HG03066 (cell line): ENCODE data around the gene MAGI2.

Source experiments
- ATAC-seq: cut with Tn5 transposase; IDR thresholded peaks from one replicate; pipeline ENCODE4 v1.9.1; 2021; ENCODE audit warnings: low read depth; ENCODE audit not compliant: unreplicated experiment

Gene MAGI2

DNA sequence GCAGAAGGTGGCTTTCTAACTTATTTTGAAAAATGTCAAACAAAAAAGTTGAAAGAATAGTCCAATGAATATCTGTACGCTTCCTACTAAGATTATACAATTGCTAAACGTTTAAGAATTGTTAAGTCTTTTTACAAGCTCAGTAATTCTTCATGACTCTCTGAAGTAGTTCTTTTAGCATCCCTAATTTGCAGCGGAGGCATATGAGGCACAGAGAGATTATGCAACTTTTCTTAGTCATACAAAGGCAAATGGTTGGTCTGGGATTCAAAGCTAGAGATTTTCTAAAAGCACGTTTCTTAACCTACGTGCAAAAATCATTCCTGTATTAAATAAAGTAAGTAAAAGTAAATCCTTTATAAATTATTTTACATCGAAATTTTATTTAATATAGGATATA lies 254.2 kb downstream of the MAGI2 start:
- no peak for ATAC-seq

DNA sequence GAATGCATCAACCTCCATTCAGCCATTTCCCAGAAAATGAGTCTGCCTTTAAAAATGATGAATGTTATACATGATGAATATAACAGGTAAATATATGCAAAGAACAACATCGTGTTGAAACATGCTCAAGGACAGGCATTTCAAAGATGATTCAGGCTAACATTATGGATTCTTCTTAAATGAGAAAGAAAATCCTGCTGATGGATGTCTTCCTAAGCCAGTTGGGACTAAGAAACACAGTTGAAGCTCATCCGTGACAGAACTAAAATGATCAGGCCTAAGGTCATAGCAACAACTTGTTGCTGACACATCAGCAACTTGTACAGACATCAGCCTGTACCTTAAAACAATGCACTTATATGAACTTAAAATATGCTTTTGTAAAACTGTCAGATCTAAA lies 267.9 kb downstream of the MAGI2 start:
- no peak for ATAC-seq

DNA sequence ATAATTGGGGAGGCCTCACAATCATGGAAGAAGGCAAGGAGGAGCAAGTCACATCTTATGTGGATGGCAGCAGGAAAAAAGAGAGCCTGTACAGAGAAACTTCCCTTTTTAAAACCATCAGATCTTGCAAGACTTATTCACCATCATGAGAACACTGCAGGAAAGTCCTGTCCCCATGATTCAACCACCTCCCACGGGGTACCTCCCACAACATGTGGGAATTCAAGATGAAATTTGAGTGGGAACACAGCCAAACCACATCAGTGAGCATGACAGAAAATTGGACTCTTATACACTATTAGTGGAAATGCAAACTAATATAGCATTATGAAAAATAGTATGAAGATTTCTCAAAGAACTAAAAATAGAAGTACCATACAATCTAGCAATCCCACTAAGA lies 271.2 kb downstream of the MAGI2 start:
- ATAC-seq = no peak

DNA sequence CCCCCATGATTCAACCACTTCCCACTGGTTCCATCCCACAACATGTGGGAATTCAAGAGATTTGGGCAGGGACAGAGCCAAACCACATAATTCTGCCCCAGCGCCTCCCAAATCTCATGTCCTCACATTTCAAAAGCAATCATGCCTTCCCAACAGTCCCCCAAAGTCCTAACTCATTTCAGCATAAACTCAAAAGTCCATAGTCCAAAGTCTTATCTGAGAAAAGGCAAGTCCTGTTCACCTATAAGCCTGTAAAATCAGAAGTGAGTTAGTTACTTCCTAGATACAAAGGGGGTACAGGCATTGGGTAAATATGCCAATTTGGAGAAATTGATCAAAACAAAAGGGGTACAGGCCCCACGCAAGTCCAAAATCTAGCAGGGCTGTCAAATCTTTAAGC lies 272.9 kb downstream of the MAGI2 start:
- ATAC-seq = no peak

DNA sequence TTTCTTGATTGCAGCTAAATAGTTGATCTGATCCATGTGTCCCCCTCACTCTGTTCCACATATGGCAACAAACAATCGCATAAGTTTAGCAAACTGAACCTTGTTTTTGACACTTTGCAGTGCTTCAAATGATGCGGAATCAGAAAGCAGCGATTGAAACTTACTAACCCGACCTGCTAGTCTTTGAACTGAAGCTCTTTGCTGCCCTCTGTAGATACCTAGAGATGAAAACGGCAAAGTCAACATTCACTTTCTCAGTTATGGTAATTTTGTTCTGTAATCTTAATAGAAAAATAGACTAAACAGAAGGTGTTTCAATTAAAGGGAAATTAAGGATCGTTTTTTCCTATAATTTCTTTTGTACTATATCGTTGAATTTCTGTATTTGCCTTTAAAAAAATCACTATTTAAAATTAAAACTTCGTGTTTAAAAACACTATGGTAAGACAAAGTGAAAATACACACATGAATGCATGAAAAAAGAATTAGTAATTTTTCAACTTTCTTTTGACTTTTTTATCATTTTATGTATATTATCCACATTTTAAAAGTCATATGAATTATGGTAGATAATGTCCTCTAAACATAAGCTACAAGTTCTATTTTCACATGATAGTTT lies 276.5 kb downstream of the MAGI2 start:
- no peak for ATAC-seq

DNA sequence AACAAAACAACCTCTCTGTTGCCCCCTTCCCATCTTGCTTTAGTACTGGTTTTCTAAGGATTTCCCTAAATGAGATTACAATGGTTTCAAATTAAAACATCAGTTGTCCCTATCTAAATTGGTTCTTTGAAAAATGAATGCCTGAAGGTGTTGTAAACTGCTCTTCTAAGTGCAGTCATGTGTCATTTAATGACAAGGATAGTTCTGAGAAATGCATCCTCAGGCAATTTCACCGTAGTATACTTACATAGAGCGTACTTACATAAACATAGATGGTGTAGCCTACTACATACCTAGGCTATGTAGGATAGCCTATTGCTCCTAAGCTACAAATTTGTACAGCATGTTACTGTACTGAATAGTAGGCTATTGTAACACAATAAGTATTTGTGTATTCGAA lies 278.1 kb downstream of the MAGI2 start:
- ATAC-seq = no peak

DNA sequence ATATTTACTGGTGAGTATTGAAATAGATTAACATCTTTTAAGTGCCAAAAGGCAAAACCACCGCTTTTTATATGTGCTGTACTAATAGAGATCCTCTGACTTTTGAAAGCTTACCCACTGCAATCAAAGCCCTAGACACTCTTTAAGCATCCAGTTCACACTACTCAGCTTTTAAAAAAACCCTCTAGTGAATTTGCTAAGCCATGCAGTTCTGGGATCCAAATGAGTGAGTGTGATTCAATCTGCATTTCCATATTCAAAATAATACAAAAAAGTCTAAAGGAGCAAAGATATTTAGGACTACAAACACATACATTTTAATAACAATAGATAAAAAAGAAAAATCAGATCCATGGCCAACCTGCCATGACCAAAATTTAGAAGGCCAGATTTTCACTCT lies 288.2 kb downstream of the MAGI2 start:
- ATAC-seq = no peak

DNA sequence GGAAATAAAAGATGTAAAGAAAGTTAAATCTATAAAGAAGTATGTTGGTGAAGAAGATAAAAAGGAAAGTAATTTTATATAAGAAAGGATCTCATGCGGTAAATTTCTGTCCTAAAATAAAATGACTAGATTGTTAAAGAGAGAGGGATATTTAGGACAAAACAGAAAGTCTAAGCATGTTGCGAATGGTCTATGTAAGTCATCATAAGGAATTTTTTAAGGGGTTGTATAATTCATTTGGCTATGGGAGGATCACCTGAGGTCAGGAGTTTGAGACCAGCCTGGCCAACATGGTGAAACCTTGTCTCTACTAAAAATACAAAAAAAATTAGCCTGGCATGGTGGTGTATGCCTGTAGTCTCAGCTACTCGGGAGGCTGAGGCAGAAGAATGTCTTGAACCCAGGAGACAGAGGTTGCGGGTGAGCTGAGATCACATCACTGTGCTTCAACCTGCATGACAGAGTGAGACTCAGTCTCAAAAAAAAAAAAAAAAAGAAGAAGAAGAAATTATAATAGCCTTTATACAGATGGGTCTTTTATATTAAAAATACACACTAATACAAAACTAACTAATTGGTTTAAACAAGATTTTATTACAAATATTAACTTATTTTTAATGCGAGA lies 294.3 kb downstream of the MAGI2 start:
- ATAC-seq = no peak

DNA sequence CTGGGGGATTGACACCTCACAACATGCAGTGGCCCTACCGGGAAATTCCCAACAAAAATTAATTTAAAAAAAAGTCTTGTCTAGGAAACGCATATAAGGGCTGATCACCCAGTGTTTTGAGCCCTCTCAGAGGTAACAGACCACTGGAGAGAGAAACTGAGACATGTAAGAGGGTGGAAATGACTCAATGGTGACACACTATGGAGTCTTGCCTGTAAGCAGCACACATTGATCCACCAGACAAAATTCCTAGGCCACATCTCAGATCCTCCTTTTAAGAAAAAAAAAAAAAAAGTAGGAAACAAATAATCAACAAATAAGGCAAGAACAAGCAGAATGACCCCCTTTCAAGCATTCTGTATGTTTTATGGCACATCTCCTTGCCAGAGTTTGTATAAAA lies 296.2 kb downstream of the MAGI2 start:
- ATAC-seq = no peak

DNA sequence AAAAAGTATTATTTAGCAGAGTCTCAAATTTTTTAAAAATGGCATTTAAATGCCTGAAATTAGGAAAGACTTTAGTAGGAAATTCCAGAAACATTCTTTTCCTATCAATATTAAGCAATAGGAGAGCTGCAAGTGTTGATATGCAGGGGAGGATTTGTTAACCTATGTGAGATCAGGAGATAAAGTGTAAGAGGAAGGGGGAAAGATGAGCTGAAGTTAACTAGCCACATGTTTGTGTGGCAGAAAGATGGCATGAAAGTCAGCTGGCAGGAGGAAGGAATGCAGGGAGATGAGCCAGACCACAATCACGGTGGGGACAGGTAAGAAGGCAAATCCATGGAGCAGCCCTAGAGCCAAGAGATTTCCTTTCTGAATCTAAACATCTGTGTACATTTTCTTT lies 303.6 kb downstream of the MAGI2 start:
- no peak for ATAC-seq

DNA sequence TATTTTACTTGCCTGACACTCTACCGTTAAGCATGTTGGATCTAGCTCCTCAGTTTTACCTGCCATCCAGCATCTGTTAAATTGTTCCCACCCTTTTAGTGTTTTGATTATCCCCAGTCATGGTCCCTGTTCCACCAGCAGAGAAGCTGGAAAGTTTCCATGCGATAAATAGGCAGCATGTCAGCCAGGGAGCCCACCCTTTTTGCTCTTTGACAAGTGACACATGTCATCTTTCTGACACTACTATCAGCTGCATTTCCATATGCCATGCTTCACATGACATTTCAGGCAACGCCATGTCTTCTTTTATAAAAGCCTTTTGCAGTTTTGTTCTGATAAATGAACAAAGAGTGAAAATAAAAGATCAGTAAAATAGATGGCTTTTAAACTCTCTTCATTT lies 310.8 kb downstream of the MAGI2 start:
- ATAC-seq = no peak

DNA sequence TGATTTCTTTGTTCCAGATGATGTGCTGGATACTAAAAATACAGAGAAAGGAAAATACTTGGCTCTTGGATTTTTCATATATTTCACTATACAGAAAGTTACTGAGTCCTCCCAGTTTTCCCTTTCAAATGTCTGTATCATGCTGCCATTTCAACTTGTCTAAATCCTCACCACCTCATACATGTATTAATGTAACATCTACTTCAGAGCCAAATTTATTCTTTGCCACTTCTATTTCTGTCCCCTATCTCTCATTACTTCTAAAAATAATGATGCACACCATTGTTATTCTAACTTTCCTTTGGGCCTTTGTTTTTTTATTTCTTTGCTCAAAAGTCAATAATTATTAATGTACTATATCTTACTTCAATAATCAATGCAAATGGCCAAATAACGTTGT lies 312.2 kb downstream of the MAGI2 start:
- no peak for ATAC-seq

DNA sequence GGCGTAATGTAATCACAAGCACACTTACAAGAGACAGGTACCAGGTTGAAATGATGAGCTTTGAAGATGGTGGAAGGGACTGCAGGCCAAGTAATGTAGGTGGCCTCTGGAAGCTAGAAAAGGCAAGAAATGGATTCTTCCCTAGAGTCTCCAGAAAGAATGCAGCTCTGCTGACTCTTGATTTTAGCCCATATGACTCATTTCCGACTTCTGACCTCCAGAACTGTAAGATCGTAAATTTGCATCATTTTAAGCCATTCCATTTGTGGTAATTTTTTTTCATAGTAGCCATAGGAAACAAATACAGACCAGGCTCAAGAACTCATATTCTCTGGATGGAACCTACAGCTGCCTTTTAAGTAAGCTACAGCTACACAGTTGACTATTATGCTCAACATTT lies 315.5 kb downstream of the MAGI2 start:
- ATAC-seq = no peak

DNA sequence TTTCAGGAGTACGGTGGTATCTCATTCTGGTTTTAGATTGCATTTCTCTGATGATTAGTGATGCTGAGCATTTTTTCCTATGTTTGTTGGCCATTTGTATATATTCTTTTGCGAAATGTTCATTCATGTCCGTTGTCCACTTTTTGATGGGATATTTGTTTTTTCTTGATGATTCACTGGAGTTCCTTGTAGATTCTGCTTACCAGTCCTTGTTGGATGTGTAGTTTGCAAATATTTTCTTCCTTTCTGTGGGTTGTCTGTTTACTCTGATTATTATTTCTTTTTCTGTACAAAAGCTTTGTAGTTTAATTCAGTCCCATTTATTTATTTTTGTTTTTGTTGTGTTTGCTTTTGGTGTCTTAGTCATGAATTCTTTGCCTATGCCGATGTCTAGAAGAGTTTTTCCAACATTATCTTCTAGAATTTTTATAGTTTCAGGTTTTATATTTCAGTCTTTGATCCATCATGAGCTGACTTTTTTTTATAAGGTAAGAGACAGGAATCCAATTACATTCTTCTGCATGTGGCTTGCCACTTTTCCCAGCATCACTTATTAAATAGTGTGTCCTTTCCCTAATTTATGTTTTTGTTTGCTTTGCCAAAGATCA lies 320.5 kb downstream of the MAGI2 start:
- no peak for ATAC-seq

DNA sequence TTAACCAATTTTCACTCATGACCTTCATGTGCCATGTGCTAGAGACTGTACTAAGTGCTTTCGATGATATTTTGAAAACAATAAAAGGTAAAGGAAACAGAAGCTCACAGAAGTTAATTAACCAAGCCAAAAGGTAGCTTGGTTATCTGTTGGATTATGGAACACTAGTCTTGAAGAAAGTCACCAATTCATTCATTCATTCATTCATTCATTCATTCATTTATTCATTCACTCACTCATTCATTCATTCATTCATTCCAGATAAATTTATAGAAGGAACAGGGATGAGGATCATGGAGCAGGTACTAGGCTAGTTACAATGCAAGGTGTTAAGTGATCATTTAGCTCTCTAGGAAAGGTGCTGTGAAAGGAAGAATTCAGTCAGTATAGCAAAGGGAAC lies 322.8 kb downstream of the MAGI2 start:
- ATAC-seq = no peak

DNA sequence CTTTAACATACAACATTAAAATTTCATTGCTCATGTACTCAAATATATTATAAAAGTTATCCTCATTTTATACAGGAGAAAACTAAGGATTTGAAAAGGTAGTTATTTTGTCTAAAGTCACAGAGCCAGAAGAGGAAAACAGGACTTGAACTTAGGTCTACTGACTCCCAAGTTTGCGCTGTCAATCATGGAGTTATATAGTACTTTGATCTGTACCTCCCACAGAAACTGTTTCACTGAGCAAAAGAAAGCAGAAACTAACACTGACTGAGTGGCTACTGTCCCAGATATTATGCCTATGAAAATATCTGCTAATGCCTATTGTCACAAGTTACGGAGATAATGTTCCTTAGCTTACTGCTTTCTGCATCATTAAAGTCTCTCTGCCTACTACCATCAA lies 329.1 kb downstream of the MAGI2 start:
- no peak for ATAC-seq

DNA sequence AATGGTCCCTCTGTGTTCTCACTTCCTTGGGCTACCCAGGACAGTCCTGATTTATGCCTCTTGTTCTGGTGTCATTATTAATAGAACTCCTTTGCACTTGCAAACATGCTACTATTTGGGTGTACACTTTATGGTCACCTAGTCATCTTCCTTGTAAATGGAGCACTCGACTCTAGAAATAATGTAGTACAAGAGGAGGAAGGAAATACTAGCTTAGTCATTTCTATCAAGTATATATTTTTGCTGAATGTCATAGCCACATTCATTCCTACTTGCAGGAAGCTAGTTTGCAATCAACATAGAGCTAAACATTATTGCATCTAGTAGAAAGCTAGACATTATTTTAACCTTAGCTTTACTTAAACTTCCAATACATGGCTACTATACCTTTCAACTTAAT lies 335.3 kb downstream of the MAGI2 start:
- no peak for ATAC-seq

DNA sequence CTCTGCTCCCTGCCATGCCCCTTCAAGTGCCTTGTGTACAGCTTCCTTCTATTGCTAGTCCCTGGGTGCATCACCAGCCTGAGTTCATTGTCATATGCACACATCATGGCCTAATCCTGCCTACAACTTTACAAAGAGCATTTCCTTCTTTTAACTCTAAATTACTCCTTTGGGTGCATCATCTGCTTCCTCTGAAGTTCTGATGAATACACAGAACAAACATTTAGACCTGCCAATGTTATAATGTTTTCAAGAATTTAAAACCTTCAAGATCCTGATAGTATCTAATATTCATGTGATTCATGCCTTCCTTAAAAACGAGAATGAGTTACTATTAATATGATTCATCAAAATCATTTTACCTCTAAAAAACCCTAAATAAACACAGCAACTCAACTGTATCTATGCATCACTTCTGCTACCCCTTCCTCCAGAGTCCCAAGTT lies 357.1 kb downstream of the MAGI2 start:
- ATAC-seq = no peak

DNA sequence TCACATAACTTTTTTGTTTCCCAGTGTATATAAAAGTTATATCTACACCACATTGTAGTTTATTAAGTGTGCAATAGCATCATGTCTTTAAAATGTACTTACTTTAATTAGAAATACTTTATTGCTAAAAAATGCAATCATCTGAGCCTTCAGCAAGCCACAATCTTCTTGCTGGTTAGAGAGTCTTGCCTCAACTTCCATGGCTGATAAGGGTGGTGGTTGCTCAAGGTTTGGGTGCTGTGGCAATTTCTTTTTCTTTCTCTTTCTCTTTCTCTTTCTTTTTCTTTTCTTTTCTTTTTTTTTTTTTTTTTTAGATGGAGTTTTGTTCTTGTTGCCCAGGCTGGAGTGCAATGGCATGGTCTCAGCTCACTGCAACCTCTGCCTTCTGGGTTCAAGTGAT lies 360.0 kb downstream of the MAGI2 start:
- no peak for ATAC-seq

DNA sequence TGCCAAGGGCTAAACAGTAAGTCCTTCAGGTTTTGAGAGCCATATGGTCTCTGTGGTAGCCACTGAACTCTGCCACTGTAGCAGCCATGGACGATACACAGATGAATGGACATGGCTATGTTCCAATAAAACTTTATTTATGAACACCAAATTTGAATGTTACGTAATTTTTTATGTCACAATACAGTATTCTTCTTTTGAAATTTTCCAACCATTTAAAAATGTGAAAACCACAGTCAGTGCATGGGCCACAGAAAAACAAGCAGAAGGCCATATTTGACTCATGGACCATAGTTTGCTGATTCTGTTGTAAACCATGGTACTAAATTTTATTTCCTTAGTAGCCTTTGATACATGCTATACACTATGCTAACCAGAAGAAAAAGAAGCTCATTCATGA lies 361.8 kb downstream of the MAGI2 start:
- ATAC-seq = no peak

DNA sequence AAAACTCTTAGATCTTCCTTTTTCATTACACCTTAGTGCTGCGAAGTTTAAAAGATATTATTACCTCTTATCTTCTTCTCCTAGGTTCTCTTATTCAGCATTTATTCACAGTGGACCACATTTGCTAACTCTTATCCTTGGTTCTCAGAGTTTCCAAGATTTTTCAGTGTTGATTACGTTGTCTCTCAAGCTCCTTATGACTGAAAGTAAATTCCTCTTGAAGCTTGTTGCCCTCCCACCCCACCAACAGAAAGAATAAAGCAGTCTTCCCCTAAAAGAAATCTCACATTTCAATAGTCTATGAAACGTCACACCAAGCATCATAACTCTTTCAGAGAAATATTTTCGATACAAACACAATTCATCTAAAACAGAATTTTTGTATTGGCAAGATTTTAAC lies 362.5 kb downstream of the MAGI2 start:
- ATAC-seq = no peak

DNA sequence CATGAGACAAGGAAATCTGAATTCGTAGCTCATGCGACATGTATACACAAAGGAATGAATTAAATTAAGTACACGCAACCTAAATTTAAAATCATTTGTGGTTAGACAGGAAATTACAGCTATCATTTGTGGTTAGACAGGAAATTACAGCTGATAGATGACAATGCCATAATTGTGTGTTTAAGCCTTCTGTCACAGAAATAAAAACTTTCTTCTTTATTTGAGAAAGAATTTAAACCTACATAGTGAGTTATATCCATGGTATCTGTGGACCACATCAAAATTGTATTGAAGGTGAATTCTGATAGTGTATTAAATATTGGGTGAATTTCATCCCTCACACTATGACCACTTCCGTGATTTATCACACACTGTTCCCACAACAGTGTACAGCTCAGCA lies 362.9 kb downstream of the MAGI2 start:
- no peak for ATAC-seq
